NCI-H1436 (cell line): ENCODE measurements around the gene FRMD1.

Source experiments
- DNase-seq: peaks from one replicate; lab custom pipeline; 2025; lab: John Stamatoyannopoulos, UW

Gene FRMD1

GRCh38 chr6:168043193-168043847 lies 35.7 kb downstream of the FRMD1 start:
- DNase-seq = no peak

DNA sequence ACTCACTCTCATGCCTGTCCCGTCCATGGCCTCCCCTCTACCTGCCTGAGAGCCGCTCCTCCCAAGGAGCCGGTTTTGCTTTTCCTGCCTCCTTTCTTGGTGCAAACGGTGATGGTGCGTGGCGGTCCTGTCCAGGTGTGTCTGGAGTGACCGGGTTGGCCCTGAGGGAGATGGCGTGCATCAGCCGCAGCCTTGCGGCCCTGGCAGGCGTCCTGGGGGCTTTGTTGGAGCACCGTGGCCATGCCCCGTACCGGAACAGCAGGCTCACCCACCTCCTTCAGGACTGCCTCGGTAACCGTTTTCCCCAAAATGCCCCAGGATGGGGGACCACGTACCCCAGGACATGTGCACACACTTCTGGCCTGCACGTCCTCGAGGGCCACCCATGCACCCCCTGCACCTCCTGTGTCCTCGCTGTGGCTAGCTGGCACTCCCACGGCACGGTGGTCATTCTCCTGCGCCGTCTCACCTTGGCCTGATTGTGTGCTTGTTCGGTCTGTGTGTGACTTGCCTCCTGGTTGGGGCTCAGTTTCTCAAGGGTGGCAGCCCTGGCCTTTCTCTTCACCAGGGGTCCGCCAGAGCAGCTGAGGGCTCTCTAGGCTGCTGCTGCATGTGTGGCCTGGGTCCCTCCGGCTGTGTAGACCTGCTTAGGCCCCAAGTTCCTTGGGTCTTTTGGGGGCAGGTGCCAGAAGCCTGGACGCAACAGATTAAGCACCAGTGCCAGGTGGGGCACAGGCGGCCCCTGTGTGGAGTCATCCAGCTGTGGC lies 36.4 kb downstream of the FRMD1 start:
- no peak for DNase-seq

- DNase-seq = no peak
Measured at GRCh38 chr6:168041928-168042327, 37.1 kb downstream of the FRMD1 start.

GRCh38 chr6:168040856-168041496 lies 38.0 kb downstream of the FRMD1 start:
- DNase-seq = no peak

DNA sequence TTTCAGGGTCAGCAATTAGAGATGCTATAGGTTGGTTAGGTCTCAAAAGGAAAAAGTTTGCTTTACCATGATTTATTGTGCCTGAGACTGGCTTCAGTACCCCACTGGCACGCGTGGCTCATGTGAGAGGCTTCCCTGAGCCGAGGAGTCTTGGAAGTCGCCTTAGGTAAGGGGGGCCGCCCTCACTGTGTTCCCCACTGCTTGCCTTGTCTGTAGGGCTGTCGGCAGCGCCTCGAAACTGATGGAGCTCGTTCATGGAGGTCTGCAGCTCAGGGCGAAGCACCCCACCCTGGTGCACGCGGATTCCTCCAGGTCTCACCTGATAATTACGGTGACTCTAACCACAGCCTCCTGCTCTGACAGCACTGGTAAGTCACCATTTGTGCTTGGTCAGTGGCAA lies 39.2 kb downstream of the FRMD1 start:
- DNase-seq = no peak

- DNase-seq = no peak
Measured at GRCh38 chr6:168039301-168039700, 39.7 kb downstream of the FRMD1 start.

DNA sequence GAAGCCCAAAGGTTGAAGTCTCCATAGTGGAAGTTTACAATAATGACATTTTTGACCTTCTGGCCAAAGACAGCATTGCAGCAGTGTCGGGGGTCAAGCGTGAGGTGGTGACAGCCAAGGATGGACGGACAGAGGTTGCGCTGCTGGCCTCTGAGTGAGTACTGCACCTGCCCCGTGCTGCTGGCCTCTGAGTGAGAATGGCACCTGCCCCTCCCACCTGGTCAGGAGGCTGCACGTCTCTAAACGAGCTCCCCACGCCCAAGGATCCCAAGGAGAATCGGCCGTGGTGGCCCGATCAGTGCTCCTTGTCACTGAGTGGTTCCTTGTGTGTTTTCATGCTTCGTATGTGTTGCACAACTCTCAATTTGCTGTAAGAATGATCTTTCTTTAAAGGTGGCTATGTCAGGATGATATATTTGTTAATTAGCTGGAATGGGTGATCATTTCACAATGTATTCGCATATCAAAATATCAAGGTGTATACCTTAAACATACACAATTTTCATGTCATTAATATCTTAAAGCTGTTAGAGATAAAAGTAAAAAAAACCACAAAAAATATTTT lies 40.4 kb downstream of the FRMD1 start:
- no peak for DNase-seq

DNA sequence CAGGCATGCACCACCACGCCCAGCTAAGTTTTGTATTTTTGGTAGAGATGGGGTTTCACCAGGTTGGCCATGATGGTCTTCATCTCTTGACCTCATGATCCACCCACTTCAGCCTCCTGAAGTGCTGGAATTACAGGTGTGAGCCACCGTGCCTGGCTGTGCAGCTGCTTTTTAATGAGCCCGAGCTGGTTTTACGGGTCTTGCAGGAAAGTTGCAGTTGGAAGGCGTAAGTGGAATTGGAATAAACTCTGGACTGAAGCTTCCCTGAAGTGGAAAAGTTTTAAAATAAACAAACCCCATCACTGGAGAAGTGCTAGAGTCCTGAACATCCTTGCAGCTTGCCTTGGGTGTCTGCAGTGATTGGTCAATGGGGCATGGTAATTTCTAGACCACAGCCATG lies 41.2 kb downstream of the FRMD1 start:
- no peak for DNase-seq

DNA sequence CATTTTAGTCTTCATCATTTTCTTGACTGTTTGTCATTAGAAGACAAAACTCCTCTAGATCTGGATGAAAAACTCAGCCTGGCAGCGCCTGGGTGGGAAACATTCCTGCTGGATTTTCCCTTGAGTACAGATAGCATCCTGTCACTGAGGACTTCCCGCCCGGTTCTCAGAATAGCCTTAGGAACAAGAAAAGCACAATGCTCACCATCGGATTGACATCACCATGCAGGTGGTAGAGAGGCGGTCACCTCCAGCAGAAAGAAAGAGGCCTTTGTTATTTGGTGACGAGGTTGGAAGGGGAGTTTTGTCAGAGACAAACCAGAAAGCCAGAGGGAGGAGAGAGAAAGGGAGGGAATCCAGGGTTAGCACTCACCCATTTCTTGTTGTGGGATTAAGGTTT lies 41.8 kb downstream of the FRMD1 start:
- no peak for DNase-seq

DNA sequence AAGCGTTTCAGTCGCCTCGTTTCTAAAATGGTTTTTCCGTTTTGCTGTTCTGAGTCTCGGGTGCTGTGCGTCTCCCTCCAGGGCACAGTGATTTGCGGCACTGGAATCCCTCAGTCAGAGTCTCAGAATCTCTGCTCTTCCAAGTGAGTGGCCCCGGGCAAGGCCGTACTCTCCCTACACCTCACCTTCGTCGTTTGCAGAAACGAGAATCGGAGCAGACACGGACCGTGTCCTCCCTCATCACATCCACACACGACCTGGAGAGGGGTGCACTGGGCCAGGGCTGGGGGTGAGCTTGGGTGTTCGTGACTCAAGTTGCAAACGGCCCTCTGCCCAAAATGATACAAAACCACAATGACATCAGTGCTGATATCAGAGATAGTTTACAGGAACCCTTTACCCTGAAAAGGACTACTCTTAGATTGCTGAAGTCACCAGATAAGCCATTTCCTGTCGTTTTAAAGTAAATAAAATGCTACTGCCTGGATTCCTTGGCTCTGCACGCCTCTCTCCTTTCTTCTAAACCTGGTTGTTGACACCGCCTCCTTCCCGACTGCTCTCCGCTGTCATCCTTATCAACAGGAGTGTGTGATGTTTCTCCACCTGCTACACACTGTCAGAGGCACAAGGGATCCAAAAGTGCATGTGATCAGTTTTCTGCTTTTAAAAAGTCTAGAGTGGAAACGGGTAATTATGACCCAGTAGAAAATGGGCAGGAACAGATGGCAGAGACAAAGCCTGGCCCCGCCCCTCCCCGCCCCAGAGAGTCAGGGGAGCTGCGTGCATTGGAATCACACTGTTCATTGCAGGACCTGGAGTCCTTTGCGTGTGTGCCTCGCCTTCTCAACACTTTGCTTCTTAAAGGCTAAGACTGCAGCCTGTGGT lies 43.1 kb downstream of the FRMD1 start:
- DNase-seq = peak; percentile 38

GRCh38 chr6:168035098-168035660 lies 43.8 kb downstream of the FRMD1 start:
- peak; percentile 8 for DNase-seq

- DNase-seq = no peak
Measured at GRCh38 chr6:168034537-168034936, 44.5 kb downstream of the FRMD1 start.

DNA sequence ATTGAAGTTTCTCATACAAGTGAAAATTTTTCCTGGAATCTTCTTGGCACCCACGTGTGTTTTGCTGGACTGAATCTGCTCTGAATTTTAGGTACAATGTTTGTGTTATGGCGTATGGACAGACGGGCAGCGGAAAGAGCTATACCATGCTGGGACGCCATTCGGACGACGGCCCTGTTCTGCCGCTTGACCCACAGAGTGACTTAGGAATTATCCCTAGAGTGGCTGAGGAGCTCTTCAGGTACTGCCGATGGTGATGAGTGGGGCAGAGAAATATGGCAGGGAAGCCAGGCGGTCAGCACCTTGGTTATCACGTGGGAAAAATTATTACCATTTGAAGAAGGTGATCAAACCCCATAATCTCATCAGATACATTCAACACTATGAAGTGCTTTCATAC lies 45.2 kb downstream of the FRMD1 start:
- no peak for DNase-seq

DNA sequence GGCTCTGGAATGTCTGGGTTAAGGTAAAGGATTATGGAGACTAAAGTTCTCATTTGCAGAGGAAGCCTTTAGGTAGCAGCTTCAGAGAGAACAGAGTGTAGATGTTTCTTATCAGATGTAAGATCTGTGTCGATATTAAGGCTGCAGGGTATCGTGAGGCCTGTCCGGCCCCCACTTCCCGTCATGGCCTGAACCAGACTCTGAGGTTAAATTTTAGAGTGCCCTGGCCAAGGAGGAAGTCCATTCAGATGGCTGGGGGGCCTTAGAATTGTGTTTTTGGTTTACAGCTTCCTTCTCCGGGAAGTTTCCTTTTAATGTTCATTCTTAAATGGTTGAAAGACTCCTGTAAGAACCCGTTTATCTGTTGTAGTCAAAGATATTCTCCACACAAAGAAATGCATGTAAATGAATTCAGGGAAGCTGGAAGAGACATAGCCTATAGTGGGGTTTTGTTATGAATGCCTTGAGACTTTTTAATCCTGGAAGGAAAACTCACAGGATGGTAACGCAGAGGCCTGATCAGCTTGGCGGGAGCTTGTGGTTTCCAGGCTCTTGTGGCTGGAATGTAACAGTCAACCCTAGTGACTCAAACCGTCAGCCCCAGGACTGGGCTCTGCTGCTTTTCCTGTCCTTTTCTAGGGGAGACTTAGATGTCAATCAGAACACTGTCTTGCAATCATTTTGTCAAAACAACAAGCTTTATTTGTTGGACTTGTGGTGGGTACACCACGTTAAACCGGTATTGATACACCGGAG lies 46.8 kb downstream of the FRMD1 start:
- no peak for DNase-seq

DNA sequence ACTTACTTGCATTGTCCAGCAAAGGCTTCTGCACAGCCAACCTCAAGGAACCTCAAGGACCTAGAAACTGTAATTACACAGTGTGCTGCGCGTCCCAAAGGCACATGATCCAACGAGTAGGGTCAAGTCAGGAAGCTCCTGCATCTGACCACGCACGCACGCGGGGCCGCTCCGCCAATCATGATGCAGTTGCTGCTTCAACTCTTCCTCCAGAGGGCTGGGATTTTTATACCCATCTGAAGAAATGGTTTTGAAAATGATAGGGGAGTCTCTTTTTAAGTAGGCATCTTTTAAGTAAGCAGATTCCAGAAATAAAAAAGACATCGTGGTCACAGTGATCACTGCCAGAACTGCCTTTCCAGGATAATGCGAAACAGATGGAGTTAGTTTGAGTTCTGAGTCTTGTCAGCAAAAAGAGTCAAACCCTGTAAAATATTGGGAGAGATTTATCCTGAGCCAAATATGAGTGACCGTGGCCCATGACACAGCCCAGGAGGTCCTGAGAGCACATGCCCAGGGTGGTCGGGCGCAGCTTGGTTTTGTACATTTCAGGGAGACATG lies 47.5 kb downstream of the FRMD1 start:
- no peak for DNase-seq

DNA sequence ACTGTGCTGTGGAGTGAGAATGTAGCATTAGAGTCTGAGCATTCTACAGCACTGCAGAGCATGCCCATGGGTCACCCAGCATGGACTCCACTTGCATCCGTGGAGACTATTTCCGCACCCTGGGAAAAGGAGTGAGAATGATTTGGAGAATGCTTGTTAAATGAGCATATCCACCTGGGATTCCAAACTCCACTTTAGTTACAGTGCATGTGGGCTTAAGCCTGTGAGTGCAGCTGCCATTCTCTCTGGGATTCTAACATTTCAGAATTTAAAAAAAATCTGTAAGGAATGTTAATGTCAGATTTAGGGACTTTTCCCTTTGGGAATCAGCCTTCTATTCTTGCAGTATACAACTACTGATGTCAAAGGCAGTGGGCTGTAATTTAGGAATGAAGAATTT lies 48.1 kb downstream of the FRMD1 start:
- no peak for DNase-seq

GRCh38 chr6:168030218-168030746 lies 48.7 kb downstream of the FRMD1 start:
- no peak for DNase-seq

- DNase-seq = no peak
Measured at GRCh38 chr6:168029459-168030217, 49.4 kb downstream of the FRMD1 start.

GRCh38 chr6:168028181-168028580 lies 50.8 kb downstream of the FRMD1 start:
- DNase-seq = no peak
